Stimulated activated CD4-positive, alpha-beta T cell treated with anti-CD3 and anti-CD28 coated beads, Interleukin-4, amount 100 ng/mL, for 24 hours (primary cell): ENCODE measurements around the gene CTPS2.

Experiments used
- DNase-seq: peaks from one replicate; pipeline ENCODE4 v3.0.0-alpha.2; 2020

CTPS2 gene

DNA sequence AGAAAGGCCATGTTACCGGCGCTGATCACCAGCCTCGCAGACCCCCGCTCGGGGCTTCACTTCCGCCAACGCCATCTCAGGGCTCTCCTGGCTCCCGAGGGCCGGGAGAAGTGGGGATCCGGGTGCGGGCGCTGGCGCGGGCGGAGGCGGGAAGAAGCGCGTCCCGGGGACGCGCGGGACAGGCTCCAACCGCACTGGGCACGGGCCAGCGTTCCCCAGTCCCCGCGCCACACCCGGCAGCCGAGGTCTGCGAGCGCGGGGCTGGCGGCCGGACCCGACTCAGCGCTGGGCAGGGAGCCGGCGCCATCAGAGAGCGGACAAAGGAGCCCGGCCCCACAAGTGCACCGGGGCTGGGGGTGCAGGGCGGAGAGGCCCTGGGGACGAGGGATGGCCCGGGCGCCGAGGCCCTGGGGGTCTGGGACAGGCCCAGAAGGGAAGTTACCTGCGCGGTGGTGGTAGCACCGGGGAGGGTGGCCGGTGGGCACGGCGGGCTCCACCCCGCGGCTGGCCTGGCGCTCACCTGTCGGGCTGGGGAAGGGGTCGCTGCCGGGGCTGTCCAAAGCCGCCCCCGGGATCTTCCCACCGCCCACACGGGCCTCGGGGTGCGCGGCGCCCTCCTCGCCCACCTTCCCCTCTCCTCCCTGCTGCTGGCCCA, 449 bp downstream of the CTPS2 start:
- DNase-seq = no peak

- no peak for DNase-seq
Observed at GRCh38 chrX:16711219-16711811, 1.2 kb downstream of the CTPS2 start.

DNA sequence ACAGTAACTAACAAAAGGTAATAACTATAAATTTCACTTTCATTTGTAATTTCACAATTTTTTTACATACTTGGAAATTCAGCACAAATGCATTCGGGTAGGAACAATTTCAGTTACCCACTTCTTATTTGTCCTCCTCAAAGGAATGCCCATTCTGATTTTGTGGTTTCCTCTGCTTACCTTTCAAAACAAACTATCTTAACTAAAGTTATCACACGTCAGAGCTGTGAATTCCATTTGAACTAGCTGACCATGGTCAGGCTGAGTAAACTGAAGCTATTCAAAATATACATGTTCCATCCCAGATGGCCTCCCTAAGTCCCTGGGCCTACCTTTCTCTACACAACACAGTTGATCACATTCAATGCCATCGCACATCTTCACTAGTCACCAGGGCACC, 4.5 kb downstream of the CTPS2 start:
- DNase-seq = no peak

GRCh38 chrX:16705370-16705769, 7.1 kb downstream of the CTPS2 start:
- DNase-seq = no peak

DNA sequence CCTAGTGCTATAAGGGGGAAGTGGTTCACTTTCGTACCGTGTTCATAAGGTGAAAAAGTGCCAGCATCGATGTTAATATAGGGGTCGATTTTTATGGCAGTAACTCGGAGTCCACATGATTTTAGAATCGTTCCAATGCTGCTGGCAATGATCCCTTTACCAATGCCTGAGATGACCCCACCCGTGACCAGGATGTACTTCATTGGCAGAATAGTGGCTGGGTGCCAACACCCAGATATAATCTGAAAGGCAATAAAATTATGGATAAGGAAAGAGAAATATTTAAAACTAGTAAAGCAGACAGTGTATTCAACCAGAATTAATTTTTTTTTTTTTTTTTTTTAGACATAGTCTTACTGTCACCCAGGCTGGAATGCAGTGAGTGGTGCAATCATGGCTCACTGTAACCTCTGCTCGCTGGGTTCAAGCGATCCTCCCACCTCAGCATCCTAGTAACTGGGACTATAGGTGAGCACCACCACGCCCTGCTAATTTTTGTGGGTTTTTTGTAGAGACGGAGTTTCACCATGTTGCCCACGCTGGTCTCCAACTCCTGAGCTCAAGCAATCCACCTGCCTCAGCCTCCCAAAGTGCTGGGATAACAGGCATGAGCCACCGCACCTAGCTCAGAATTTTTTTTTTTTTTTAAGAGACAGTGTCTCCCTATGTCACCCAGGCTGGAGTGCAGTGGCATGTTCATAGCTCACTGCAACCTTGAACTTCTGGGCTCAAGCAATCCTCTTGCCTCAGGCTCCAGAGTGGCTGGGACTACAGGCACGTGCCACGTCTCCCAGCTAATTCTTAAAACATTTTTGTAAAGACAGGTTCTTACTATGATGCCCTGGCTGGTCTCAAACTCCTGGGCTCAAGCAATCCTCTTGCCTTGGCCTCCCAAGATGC, 9.5 kb downstream of the CTPS2 start:
- DNase-seq = no peak

DNA sequence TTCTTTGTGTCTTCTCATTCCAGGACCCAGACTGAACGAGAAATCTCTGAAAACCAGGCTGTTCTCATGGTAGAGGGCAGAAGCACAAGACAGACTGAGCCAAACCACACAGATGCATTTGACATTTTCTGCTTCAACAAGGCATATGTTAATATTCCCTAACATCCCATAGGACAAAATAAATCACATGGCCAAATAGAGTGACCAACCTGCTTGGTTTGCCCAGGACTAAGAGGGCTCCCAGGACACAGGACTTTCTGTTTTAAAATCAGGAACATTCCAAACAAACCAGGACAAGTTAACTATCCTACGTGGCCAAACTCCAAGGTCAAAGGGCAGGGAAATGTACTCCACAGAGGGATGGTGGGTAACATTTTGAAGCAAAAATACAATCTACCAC, 11.7 kb downstream of the CTPS2 start:
- DNase-seq = no peak

DNA sequence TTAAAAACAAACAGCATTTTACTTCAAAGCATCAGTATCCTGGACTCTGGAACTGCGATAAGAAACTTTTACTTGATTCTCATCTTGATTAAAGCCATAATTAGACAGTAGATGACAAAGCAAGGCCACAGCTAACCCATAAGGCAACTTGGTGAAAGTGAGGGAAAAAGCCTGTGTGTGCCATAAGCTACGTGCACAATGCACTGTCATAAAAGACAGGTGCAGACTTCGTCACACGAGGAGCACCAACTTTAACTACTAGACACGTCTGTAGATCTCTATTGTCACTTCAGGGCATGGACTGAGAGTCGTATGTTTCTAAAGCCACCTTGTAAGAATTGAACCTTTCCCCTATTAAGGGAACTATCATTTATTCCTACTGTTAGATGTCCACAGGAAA, 13.1 kb downstream of the CTPS2 start:
- DNase-seq = no peak

DNA sequence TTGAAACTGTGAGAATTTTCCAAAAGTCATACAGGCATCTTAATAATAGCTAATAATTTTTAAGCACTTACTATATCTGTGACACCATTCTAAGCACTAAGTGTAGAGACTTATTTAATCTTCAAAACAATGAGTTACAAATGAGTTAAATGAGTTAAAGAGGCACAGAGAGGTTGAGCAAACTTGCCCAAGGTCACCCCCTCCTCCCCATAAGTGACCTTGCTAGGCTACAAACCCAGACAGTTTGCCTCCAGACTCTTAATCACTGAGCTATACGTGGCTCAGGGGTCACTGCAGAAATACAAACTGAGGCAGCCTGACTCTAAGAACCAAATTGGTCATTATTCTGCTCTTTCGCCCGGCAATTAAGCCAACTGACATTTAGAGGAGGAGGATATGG, 15.5 kb downstream of the CTPS2 start:
- no peak for DNase-seq

GRCh38 chrX:16695079-16695676, 17.3 kb downstream of the CTPS2 start:
- DNase-seq = peak; percentile 63

DNA sequence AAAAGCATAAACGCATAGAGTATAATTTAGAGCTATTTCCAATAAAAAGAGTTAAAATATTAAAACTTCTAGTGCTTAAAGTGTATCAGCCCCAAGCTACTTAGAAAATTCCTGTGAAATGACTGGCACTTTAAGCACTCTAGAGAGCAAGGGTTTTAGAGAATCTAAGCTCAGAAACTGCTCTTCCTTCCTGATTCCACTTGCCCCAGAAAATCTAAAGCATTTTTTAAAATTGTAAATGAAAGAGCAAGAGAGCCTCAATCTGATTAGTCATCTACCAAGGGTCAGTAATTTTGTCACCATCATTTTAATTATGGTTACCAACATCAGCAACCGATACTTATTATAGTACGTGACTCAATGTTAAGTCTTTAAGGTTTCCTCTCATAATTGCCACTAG, 25.0 kb downstream of the CTPS2 start:
- no peak for DNase-seq

- DNase-seq = no peak
Observed at GRCh38 chrX:16683007-16683664, 29.3 kb downstream of the CTPS2 start.

DNA sequence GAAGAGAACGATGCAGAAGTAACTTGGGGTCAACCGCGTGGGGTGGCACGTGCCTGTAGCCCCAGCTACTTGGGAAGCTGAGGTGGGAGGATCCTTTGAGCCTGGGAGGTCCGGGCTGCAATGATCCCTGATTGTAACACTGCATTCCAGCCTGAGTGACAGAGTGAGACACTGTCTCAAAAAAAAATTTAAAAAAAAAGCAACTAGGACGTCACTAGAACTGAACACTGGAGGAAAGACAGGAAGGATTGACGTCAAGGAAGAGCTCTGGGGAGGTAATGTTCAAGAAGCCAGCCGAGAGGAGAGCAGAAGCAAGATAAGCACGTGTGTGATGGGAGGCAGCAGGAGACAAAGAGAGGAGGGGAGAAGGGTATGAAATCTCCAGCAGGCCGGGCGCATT, 33.8 kb downstream of the CTPS2 start:
- no peak for DNase-seq

DNA sequence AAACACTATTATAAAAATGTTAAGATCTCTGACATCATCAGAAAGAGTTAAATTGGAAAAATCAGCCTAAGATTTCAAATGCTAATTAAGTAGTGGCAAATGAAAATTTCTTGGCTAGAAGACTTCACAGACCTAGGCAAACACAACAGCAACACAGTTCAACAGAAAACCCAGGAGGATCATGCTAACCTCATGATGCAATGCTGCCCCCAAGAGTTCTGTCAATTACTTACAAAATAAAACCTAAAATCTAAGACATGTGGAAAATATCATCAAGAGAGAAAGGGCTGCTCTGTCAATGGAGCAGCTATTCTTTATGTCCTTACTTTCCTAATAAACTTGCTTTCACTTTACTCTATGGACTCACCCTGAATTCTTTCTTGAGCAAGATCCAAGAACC, 41.5 kb downstream of the CTPS2 start:
- DNase-seq = peak; percentile 22

- DNase-seq = no peak
Observed at GRCh38 chrX:16666541-16666940, 45.9 kb downstream of the CTPS2 start.

GRCh38 chrX:16665089-16665488, 47.4 kb downstream of the CTPS2 start:
- DNase-seq = no peak

DNA sequence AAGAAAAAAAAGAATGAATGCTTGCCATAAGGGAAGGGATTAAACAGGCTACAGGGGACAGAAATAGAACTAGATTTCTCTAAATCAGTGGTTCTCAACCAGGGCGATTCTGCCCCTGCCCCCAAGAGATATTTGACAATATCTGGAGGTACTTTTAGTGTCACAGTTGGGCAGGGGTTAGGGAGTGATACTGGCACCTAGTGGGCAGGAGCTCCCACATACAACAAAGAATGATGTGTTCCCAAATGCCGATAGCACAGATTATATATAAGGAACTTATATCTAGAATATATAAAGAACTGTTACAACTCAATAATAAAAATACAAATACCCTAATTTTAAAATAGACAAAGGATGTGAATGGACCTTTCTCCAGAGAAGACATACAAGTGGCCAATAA, 47.8 kb downstream of the CTPS2 start:
- DNase-seq = no peak

- DNase-seq = no peak
Observed at GRCh38 chrX:16664074-16664473, 48.4 kb downstream of the CTPS2 start.

- DNase-seq = no peak
Observed at GRCh38 chrX:16662402-16662801, 50.1 kb downstream of the CTPS2 start.

DNA sequence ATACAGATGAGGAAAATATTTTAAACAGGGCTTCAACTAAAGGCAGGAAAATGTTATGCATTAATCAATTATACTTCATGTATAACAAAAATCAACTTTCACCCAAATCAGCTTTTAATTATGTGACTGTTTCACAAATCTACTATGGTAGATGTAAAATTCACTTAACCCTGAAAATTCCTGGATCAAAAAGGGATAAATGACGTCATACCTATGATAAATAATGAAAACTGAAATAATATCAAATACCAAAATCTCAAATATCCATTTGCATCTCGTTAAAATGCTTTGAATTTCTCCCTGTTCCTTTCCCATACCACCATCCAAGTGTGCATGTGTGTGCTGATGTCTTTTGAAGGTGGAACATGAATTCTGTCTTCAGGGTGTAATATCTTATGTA, 51.0 kb downstream of the CTPS2 start:
- DNase-seq = no peak

DNA sequence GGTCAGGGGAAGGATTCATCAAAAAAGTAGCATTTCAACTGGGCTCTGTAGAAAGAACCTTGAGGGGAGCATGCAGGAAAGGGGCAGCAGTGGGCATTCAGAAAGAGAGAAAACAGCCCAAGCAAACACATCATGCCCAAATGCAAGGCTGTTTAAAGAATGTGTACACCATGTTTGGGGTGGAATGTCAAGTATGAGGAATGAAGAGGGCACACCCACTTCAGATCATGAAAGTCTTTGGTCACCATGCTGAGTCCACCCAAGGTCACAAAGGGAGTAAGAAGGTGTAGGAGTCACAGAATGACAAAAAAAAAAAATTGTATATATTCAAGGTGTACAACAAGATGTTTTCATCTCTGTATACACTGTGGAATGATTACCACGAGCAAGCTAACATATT, 53.1 kb downstream of the CTPS2 start:
- no peak for DNase-seq

DNA sequence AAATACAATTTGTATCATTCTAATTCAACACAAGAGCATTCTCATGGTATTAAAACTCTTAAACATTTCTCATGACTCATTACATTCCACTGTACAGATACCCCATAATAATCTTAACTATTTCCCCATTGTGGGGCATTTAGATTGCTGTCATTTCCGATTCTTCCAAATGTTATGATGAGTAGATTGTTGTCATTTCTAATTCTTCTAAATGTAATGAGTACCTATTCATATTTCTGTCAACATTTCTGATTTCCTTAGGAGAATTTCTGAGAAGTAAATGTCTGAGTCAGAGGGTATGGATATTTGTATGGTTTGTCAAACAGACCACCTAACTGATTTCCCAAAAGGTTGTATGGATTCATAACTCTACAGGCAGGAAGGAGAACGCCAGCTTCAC, 54.2 kb downstream of the CTPS2 start:
- no peak for DNase-seq

DNA sequence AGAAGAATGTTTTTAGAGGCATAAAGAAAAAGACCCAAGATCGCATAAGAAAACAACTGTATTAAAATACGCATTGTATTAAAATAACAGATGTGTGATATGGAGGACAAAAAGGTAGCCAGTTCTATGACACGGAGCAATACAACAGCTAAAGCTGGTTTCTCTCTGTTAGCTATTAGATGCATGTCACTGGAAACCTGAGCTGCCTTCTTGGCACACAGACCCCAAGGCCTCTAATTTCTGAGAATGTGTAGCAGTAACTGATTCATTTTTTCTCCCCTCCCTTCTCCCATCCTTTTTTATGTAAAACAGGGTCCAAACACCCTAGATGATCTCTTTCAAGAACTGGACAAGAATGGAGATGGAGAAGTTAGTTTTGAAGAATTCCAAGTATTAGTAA, 58.4 kb downstream of the CTPS2 start:
- no peak for DNase-seq

GRCh38 chrX:16653424-16653823, 59.0 kb downstream of the CTPS2 start:
- no peak for DNase-seq
